GM12878 (cell line): Measurements from ENCODE around the gene TRIM3. TPM values are rescaled to one million over a fixed set of nuclear protein-coding genes. Genes with fewer than 3 reads are reported as not detected.

Source experiments
- ATAC-seq: fragments of 200-7000 bp; cut with Tn5 transposase; 3 replicates; pipeline ENCODE4 v1.9.1; 2020; ENCODE audit warnings: mild to moderate bottlenecking, moderate library complexity
- BruUV-seq: library from RNA; stranded (reverse); fragments of 400-500 nt; replicated peaks from 2 replicates; lab custom pipeline; 2021; lab: Mats Ljungman, UMichigan
- CTCF ChIA-PET: fragments of 300-600 bp; sonication (Branson Sonifier 250); formaldehyde crosslinking; extraction: SDS; loops from one replicate; lab custom pipeline; 2021; ENCODE audit warnings: inconsistent platforms; lab: Yijun Ruan, JAX
- POLR2A ChIA-PET: fragments of 350-600 bp; formaldehyde crosslinking; extraction: SDS; loops from one replicate; lab custom pipeline; 2021; ENCODE audit warnings: inconsistent platforms; lab: Charles Lee
- RAD21 ChIA-PET: fragments of 300-600 bp; sonication (Branson Sonifier 250); formaldehyde crosslinking; loops from one replicate; lab custom pipeline; 2023; ENCODE audit warnings: antibody characterized with exemption; ENCODE audit not compliant: unreplicated experiment; lab: Charles Lee
- SMC1A ChIA-PET: fragments of 300-600 bp; sonication (Branson Sonifier 250); formaldehyde crosslinking; loops from one replicate; lab custom pipeline; 2023; ENCODE audit not compliant: unreplicated experiment, uncharacterized antibody; lab: Charles Lee
- DNase-seq: peaks from one replicate; pipeline ENCODE4 v3.0.0-alpha.2; 2011; ENCODE audit warnings: low read depth, low spot score
- FAIRE-seq: peaks from 3 replicates; lab custom pipeline; 2011; peaks lifted over from hg19 to GRCh38; lab: Jason Lieb, UNC
- H2AFZ ChIP-seq: 2 replicates; pipeline ENCODE4 v1.6.0; 2011; ENCODE audit warnings: low read depth, low read length, control low read depth; ENCODE audit not compliant: control insufficient read depth
- H3K27ac ChIP-seq: 2 replicates; pipeline ENCODE4 v1.5.1; 2011; ENCODE audit warnings: control low read depth; ENCODE audit not compliant: control insufficient read depth, insufficient read depth
- H3K27me3 ChIP-seq, 2 experiments: replicated peaks in 1 of 2; 2 replicates each; pipeline versions ENCODE4 v1.6.0 to v1.6.1; 2011; ENCODE audit warnings: low read length in 1 of 2; ENCODE audit not compliant: control insufficient read depth in 2 of 2, insufficient read depth in 2 of 2
- H3K36me3 ChIP-seq, 2 experiments: 2 replicates each; pipeline ENCODE4 v1.5.1; 2011; ENCODE audit warnings: low read length in 1 of 2; ENCODE audit not compliant: control insufficient read depth in 2 of 2, insufficient read depth in 2 of 2
- H3K4me1 ChIP-seq: 2 replicates; pipeline ENCODE4 v1.6.1; 2011; ENCODE audit warnings: mild to moderate bottlenecking, low read length, moderate library complexity, mixed read lengths; ENCODE audit not compliant: control insufficient read depth, insufficient read depth
- H3K4me2 ChIP-seq: 2 replicates; pipeline ENCODE4 v1.6.0; 2011; ENCODE audit warnings: control low read depth; ENCODE audit not compliant: control insufficient read depth, insufficient read depth
- H3K4me3 ChIP-seq: fragments of 200-600 bp; sonication (generic); 2 replicates; pipeline ENCODE4 v1.5.1; 2016
- H3K79me2 ChIP-seq: 2 replicates; pipeline ENCODE4 v1.6.0; 2011; ENCODE audit warnings: low read length; ENCODE audit not compliant: control insufficient read depth, insufficient read depth
- H3K9ac ChIP-seq: 2 replicates; pipeline ENCODE4 v1.8.0; 2011; ENCODE audit warnings: low read length, control low read depth, mixed read lengths; ENCODE audit not compliant: control insufficient read depth, insufficient read depth
- H3K9me3 ChIP-seq: replicated peaks from 3 replicates; pipeline ENCODE4 v1.5.1; 2011; ENCODE audit warnings: mild to moderate bottlenecking, low read length; ENCODE audit not compliant: control insufficient read depth, insufficient read depth
- H4K20me1 ChIP-seq: 2 replicates; pipeline ENCODE4 v1.6.0; 2011; ENCODE audit not compliant: control insufficient read depth, insufficient read depth
- BCL11A ChIP-seq: IDR thresholded peaks from 2 replicates; pipeline ENCODE4 v1.6.1; 2011; ENCODE audit warnings: low read depth, low read length
- JUNB ChIP-seq: IDR thresholded peaks from 2 replicates; pipeline ENCODE4 v1.6.1; 2016; ENCODE audit warnings: antibody characterized with exemption, mild to moderate bottlenecking
- KAT2A ChIP-seq: conservative IDR thresholded peaks from 2 replicates; pipeline ENCODE4 v1.6.1; 2011; ENCODE audit warnings: low read depth, low read length; ENCODE audit not compliant: control insufficient read depth
- NFIC ChIP-seq: IDR thresholded peaks from 2 replicates; pipeline ENCODE4 v1.6.1; 2012; ENCODE audit warnings: low read depth, mild to moderate bottlenecking, inconsistent platforms, low read length, moderate library complexity
- TCF3 ChIP-seq: IDR thresholded peaks from 2 replicates; pipeline ENCODE4 v1.6.1; 2012; ENCODE audit warnings: low read depth, mild to moderate bottlenecking, low read length, borderline replicate concordance; ENCODE audit not compliant: insufficient read depth
- ZNF384 ChIP-seq: IDR thresholded peaks from 2 replicates; pipeline ENCODE4 v1.6.1; 2012; ENCODE audit warnings: low read depth, mild to moderate bottlenecking, low read length, improper control_type of control experiment, borderline replicate concordance
- WGBS: methylation state at CpG from one replicate; pipeline ENCODE4 v1.1.6; 2016; ENCODE audit warnings: low lambda C conversion rate; ENCODE audit not compliant: insufficient replicate concordance, insufficient coverage; ENCODE audit errors: missing lambda C conversion rate; 5-methylcytosine and 5-hydroxymethylcytosine counted together
- in situ Hi-C: fragments of 300-500 bp; cut with MboI; formaldehyde crosslinking; loops from 9 replicates; pipeline ENCODE4 v1.14.3; 2018; ENCODE audit warnings: mixed read lengths
- intact Hi-C: fragments of 100-400 bp; cut with micrococcal nuclease; formaldehyde crosslinking; loops from one replicate; pipeline ENCODE4 v1.14.2; 2022; ENCODE audit not compliant: unreplicated experiment
- polyA plus RNA-seq, 11 experiments: library from polyadenylated mRNA; depleted of rRNA in 4 of 11; unstranded in 6 of 11; stranded (reverse) in 5 of 11; fragments of >200 nt; fragmentation: Nextera tagmentation in 4 of 11; fragmentation: Illumina TruSeq in 1 of 11; extraction: Ambion mirVana in 4 of 11; extraction: Trizol in 1 of 11; gene quantifications; 1 replicate in 1 of 11; 2 replicates in 10 of 11; pipeline versions ENCODE4 v1.2.1 to v1.2.3, GENCODE V29; 2011 to 2016; ENCODE audit warnings: inconsistent platforms in 2 of 11, missing spikeins in 2 of 11, low read depth in 1 of 11
- total RNA-seq, 4 experiments: library from RNA; depleted of rRNA in 3 of 4; stranded (reverse); fragments of >200 nt in 3 of 4; fragmentation: Illumina TruSeq in 1 of 4; extraction: Trizol in 1 of 4; gene quantifications; 2 replicates each; pipeline versions ENCODE4 v1.2.1 to v1.2.3, GENCODE V29; 2013 to 2021

Gene TRIM3
- total and polyA plus RNA-seq, 10 of the 15 experiments (the other 5 are each of a cell fraction or from before 2014, with no cell fraction given): 0.34 to 11.8 (median 4.8) TPM

DNA sequence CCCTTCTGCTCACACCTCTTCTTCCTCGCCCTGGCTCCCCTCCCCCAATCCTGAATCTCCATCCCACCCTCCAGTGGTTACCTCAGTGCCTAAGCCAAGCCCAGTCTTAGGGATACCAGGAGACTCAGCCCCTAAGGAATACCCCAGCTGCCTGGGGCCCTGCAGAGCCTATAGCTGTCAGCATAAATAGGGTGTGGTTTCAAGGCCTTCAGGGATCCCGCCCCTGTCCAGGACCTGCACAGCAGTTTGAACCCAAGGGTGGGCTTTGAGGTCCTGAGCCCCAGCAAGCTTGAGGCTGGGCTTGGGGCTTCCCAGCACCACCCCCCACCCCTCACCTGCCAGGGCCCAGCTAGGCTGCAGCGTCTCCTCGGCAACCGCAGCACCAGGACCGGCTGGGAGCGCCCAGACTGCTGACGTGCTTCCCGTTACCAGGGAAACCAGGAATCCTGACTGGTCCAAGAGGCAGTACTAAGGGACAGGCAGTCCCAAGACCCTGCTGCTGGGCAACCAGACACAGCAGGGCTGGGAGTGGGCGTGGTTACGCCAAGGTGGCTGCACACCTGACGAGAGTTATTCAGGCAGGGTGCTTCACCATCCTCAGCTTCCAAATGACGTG lies 68.6 kb downstream of the TRIM3 start:
- ChIA-PET POLR2A (no interaction called here), RAD21 (interaction anchor here (3.3 kb wide), 1 partner anchor 14 kb away, joined by 16 read pairs; the partner anchor contains the start of gene SMPD1), SMC1A (no interaction called here), CTCF (interaction anchor here (1.2 kb wide), 1 partner anchor 26 kb away, joined by 3 read pairs; no protein-coding TSS in a partner anchor)
- TF ChIP-seq BCL11A: no peak
- no peak for TF ChIP-seq KAT2A
- TF ChIP-seq NFIC: no peak
- TF ChIP-seq ZNF384: no peak
- no peak for TF ChIP-seq TCF3
- TF ChIP-seq JUNB: no peak
- Histone ChIP-seq H3K79me2 (no peaks in the 10 kb centered on the region), H3K27me3 (no peaks in the 10 kb centered on the region), H2AFZ (no peak overlapping the region), H3K9me3 (no peaks in the 10 kb centered on the region), H3K4me1 (peaks cover 25% of the 10 kb centered on the region), H4K20me1 (no peaks in the 10 kb centered on the region), H3K27ac (no peak overlapping the region), H3K36me3 (no peaks in the 10 kb centered on the region), H3K4me2 (no peak overlapping the region), H3K4me3 (no peak overlapping the region), H3K9ac (no peak overlapping the region)
- ATAC-seq (no peak), DNase-seq (no peak), FAIRE-seq (no peak)
- in situ Hi-C loops (no loop called here), intact Hi-C loops (no loop called here)
- no TSS peak for BruUV-seq
- WGBS: 90% methylated on average over 13 of the region's 13 CpGs
